MM.1S (cell line): Measurements from ENCODE around the gene ZNF79.

Experiments used
- DNase-seq: peaks from one replicate; pipeline ENCODE4 v3.0.0-alpha.2; 2015
- H2AFZ ChIP-seq: fragments of 300-600 bp; sonication (generic); 2 replicates; pipeline ENCODE4 v1.6.0; 2016; ENCODE audit warnings: antibody characterized with exemption, low read length
- H3F3A ChIP-seq: fragments of 300-600 bp; sonication (generic); 2 replicates; pipeline ENCODE4 v1.6.1; 2016; ENCODE audit warnings: mild to moderate bottlenecking, antibody characterized with exemption, low read length, moderate library complexity, mixed read lengths; ENCODE audit not compliant: insufficient read depth
- H3K27ac ChIP-seq: fragments of 300-600 bp; sonication (generic); 2 replicates; pipeline ENCODE4 v1.5.1; 2016; ENCODE audit warnings: mild to moderate bottlenecking, low read length
- H3K27me3 ChIP-seq: fragments of 300-600 bp; sonication (generic); replicated peaks from 2 replicates; pipeline ENCODE4 v1.6.0; 2016; ENCODE audit warnings: low read length; ENCODE audit not compliant: insufficient read depth
- H3K36me3 ChIP-seq: fragments of 300-600 bp; sonication (generic); replicated peaks from 2 replicates; pipeline ENCODE4 v1.6.1; 2016; ENCODE audit warnings: mild to moderate bottlenecking, low read length, mixed read lengths; ENCODE audit not compliant: insufficient read depth
- H3K4me1 ChIP-seq: fragments of 300-600 bp; sonication (generic); 2 replicates; pipeline ENCODE4 v1.6.1; 2016; ENCODE audit warnings: low read length, mixed read lengths
- H3K4me2 ChIP-seq: fragments of 300-600 bp; sonication (generic); 2 replicates; pipeline ENCODE4 v1.6.0; 2016; ENCODE audit warnings: low read depth, low read length
- H3K4me3 ChIP-seq: fragments of 300-600 bp; sonication (generic); 2 replicates; pipeline ENCODE4 v1.5.1; 2016; ENCODE audit warnings: low read length, mixed read lengths
- H3K79me2 ChIP-seq: fragments of 300-600 bp; sonication (generic); 2 replicates; pipeline ENCODE4 v1.6.1; 2016; ENCODE audit warnings: mixed run types, low read length, mixed read lengths
- H3K9ac ChIP-seq: fragments of 300-600 bp; sonication (generic); 2 replicates; pipeline ENCODE4 v1.6.1; 2016; ENCODE audit warnings: low read length, mixed read lengths
- H3K9me2 ChIP-seq: fragments of 300-600 bp; sonication (generic); replicated peaks from 2 replicates; pipeline ENCODE4 v1.6.1; 2016; ENCODE audit warnings: mild to moderate bottlenecking, low read length, mixed read lengths; ENCODE audit not compliant: insufficient read depth
- H3K9me3 ChIP-seq: fragments of 300-600 bp; sonication (generic); replicated peaks from 2 replicates; pipeline ENCODE4 v1.6.1; 2016; ENCODE audit warnings: mild to moderate bottlenecking, low read length, mixed read lengths; ENCODE audit not compliant: insufficient read depth
- H4K20me1 ChIP-seq: fragments of 300-600 bp; sonication (generic); 2 replicates; pipeline ENCODE4 v1.6.1; 2016; ENCODE audit warnings: mild to moderate bottlenecking, low read length, moderate library complexity, mixed read lengths; ENCODE audit not compliant: insufficient read depth
- CTCF ChIP-seq: fragments of 300-600 bp; sonication (generic); IDR thresholded peaks from 2 replicates; pipeline ENCODE4 v1.5.1; 2016; ENCODE audit warnings: antibody characterized with exemption, low read length, mixed read lengths
- EZH2 ChIP-seq: fragments of 300-600 bp; sonication (generic); optimal IDR thresholded peaks from 2 replicates; pipeline ENCODE3; 2017; ENCODE audit warnings: low read depth, mild to moderate bottlenecking, antibody characterized with exemption, low read length, mixed read lengths
- EZH2phosphoT487 ChIP-seq: fragments of 300-600 bp; sonication (generic); IDR thresholded peaks from 2 replicates; pipeline ENCODE4 v1.6.1; 2018; ENCODE audit warnings: antibody characterized with exemption, low read length

ZNF79 gene

GRCh38 chr9:127392166-127392565 is 32.0 kb upstream of the ZNF79 start:
- H3K9me2 ChIP-seq, result no peaks in the 10 kb centered on the region
- no peak overlapping the region for H3K4me2 ChIP-seq
- peaks cover 13% of the 10 kb centered on the region; the same call in 1 of the 2 replicates for H3K4me1 ChIP-seq
- H3K4me3 ChIP-seq, result no peak overlapping the region
- H3K36me3 ChIP-seq, result no peaks in the 10 kb centered on the region
- no peaks in the 10 kb centered on the region for H3F3A ChIP-seq
- H3K9me3 ChIP-seq, result no peaks in the 10 kb centered on the region
- no peak overlapping the region for H3K9ac ChIP-seq
- H3K27ac ChIP-seq, result no peak overlapping the region
- TF ChIP-seq EZH2, result no peak
- TF ChIP-seq EZH2phosphoT487, result no peak
- no peak for TF ChIP-seq CTCF
- H4K20me1 ChIP-seq, result no peaks in the 10 kb centered on the region
- DNase-seq, result no peak
- no peaks in the 10 kb centered on the region for H3K79me2 ChIP-seq
- no peak overlapping the region for H2AFZ ChIP-seq
- no peaks in the 10 kb centered on the region for H3K27me3 ChIP-seq

GRCh38 chr9:127392976-127393375 is 31.2 kb upstream of the ZNF79 start:
- H3K79me2 ChIP-seq, result peaks cover 4% of the 10 kb centered on the region
- H2AFZ ChIP-seq, result no peak overlapping the region
- no peaks in the 10 kb centered on the region for H3K36me3 ChIP-seq
- H3K4me3 ChIP-seq, result no peak overlapping the region
- no peaks in the 10 kb centered on the region for H3F3A ChIP-seq
- no peaks in the 10 kb centered on the region for H3K27me3 ChIP-seq
- no peaks in the 10 kb centered on the region for H3K9me2 ChIP-seq
- no peak for DNase-seq
- H3K4me1 ChIP-seq, result peaks cover 13% of the 10 kb centered on the region
- TF ChIP-seq CTCF (no peak), EZH2phosphoT487 (no peak), EZH2 (no peak)
- no peaks in the 10 kb centered on the region for H4K20me1 ChIP-seq
- no peaks in the 10 kb centered on the region for H3K9me3 ChIP-seq
- no peak overlapping the region for H3K27ac ChIP-seq
- H3K4me2 ChIP-seq, result no peak overlapping the region
- no peak overlapping the region for H3K9ac ChIP-seq

GRCh38 chr9:127393645-127394044 is 30.5 kb upstream of the ZNF79 start:
- Histone ChIP-seq H3K79me2 (peaks cover 11% of the 10 kb centered on the region), H3K4me3 (no peak overlapping the region), H4K20me1 (no peaks in the 10 kb centered on the region), H2AFZ (no peak overlapping the region), H3F3A (no peaks in the 10 kb centered on the region), H3K27ac (no peak overlapping the region), H3K27me3 (no peaks in the 10 kb centered on the region), H3K4me1 (peaks cover 17% of the 10 kb centered on the region), H3K9ac (no peak overlapping the region), H3K4me2 (no peak overlapping the region), H3K36me3 (no peaks in the 10 kb centered on the region), H3K9me2 (no peaks in the 10 kb centered on the region), H3K9me3 (no peaks in the 10 kb centered on the region)
- no peak for DNase-seq
- no peak for TF ChIP-seq EZH2
- no peak for TF ChIP-seq CTCF
- TF ChIP-seq EZH2phosphoT487, result no peak
